B cell (primary cell): ENCODE data around the gene TRIM38.

Experiments used
- CTCF ChIP-seq: fragments of 200-600 bp; IDR thresholded peaks from one replicate; pipeline ENCODE4 v1.8.0; 2022; ENCODE audit warnings: antibody characterized with exemption, mild to moderate bottlenecking
- EZH2 ChIP-seq: IDR thresholded peaks from 2 replicates; pipeline ENCODE4 v1.6.1; 2012; ENCODE audit warnings: borderline replicate concordance, low read depth, mild to moderate bottlenecking, moderate library complexity, low read length; ENCODE audit not compliant: insufficient read depth, poor library complexity, severe bottlenecking

GRCh38 chr6:26029570-26029856, 66.9 kb downstream of the TRIM38 start:
- TF ChIP-seq CTCF, result no peak
- TF ChIP-seq EZH2, result no peak
